Transverse colon (tissue), 3 donors: ENCODE measurements around the gene IGSF6.
A peak's percentile ranks its signal among the peaks of the same experiment; 100 is the strongest.

Source experiments
- EP300 ChIP-seq: sonication (generic); formaldehyde crosslinking; IDR thresholded peaks from one replicate; pipeline ENCODE4 v1.6.1; 2017; ENCODE audit warnings: antibody characterized with exemption, low read depth
- POLR2A ChIP-seq: fragments of 450-650 bp; IDR thresholded peaks from one replicate; pipeline ENCODE4 v1.6.1; 2016; ENCODE audit warnings: antibody characterized with exemption, mild to moderate bottlenecking, moderate library complexity
- TF ChIP-seq, protein P1 (sequence below), 5 experiments: fragments of 200-600 bp in 3 of 5; fragments of 450-650 bp in 2 of 5; sonication (generic) in 3 of 5; IDR thresholded peaks; 1 replicate in 2 of 5; 2 replicates in 3 of 5; pipeline ENCODE4 v1.5.1; 2016 to 2017; ENCODE audit warnings: antibody characterized with exemption in 5 of 5, inconsistent platforms in 3 of 5, mild to moderate bottlenecking in 2 of 5, moderate library complexity in 1 of 5

DNA sequence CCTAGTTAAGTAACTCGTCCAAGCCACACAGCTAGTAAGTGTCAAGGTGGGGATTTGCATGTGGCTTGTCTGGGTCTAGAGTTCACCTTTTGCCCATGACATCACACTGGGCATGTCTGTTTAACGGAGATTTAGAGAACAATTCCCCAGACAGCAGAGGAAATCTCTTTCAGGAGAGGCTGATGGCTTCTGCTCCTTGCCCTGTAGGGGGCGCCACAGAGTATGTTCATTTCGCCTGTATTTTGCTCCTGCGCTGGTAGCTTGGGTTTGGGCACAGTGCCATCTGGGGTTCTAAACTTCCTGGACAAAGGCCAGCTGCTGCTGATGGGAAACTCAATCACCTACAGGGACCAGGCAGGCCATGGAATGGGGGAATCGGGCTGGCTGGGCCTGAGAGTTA is 31.8 kb upstream of the IGSF6 start:
- TF ChIP-seq POLR2A: no peak
- TF ChIP-seq, protein P1, sequence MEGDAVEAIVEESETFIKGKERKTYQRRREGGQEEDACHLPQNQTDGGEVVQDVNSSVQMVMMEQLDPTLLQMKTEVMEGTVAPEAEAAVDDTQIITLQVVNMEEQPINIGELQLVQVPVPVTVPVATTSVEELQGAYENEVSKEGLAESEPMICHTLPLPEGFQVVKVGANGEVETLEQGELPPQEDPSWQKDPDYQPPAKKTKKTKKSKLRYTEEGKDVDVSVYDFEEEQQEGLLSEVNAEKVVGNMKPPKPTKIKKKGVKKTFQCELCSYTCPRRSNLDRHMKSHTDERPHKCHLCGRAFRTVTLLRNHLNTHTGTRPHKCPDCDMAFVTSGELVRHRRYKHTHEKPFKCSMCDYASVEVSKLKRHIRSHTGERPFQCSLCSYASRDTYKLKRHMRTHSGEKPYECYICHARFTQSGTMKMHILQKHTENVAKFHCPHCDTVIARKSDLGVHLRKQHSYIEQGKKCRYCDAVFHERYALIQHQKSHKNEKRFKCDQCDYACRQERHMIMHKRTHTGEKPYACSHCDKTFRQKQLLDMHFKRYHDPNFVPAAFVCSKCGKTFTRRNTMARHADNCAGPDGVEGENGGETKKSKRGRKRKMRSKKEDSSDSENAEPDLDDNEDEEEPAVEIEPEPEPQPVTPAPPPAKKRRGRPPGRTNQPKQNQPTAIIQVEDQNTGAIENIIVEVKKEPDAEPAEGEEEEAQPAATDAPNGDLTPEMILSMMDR (IDR thresholded peaks at IDR 0.05): peak in 4 of 5 experiments; percentile 20 to 35 (median 24)
- no peak for TF ChIP-seq EP300
